ENCODE data around the gene NLGN1. TPM values are rescaled to one million over a fixed set of nuclear protein-coding genes. Genes with fewer than 3 reads are reported as not detected.

The NLGN1 gene
- total and polyA plus RNA-seq, 2 of the 13 experiments (the other 11 are each of a cell fraction or from before 2014, with no cell fraction given) = not detected

GRCh38 chr3:174243171-174243570 lies 845.6 kb downstream of the NLGN1 start:
- no peak for FAIRE-seq
- H4K20me1 ChIP-seq (ENCODE audit: insufficient read depth, low read length) = no peaks in the 10 kb centered on the region

More at GRCh38 chr3:174243171-174243570, 845.6 kb downstream of the NLGN1 start:
- intact Hi-C loops (cut with micrococcal nuclease; ENCODE audit: unreplicated experiment) = no loop called here
- DNase-seq (ENCODE audit: low spot score) (no peak), ATAC-seq (no peak)
- TF ChIP-seq ZNF550 (CRISPR knock-in tag; IDR thresholded peaks at IDR 0.05; ENCODE audit: borderline replicate concordance) (no peak), ZNF788 (CRISPR knock-in tag; IDR thresholded peaks at IDR 0.05; ENCODE audit: borderline replicate concordance) (no peak), TOPORS (CRISPR knock-in tag; IDR thresholded peaks at IDR 0.05) (no peak), ZHX2 (IDR thresholded peaks at IDR 0.05; ENCODE audit: low read depth) (no peak), ZHX2 (CRISPR knock-in tag; IDR thresholded peaks at IDR 0.05; ENCODE audit: borderline replicate concordance) (no peak), MAFG (CRISPR knock-in tag; IDR thresholded peaks at IDR 0.05) (no peak), TAF15 (IDR thresholded peaks at IDR 0.05; ENCODE audit: low read depth, low read length, poor library complexity, severe bottlenecking) (no peak), FOXK1 (CRISPR knock-in tag; IDR thresholded peaks at IDR 0.05; ENCODE audit: borderline replicate concordance, low read depth) (no peak), SMARCC2 (IDR thresholded peaks at IDR 0.05) (no peak), ZXDC (CRISPR knock-in tag; IDR thresholded peaks at IDR 0.05) (no peak), POLR2G (IDR thresholded peaks at IDR 0.05; ENCODE audit: low read depth, low read length) (no peak), SRSF1 (optimal IDR thresholded peaks at IDR 0.05; ENCODE audit: low read depth, low read length) (no peak)
- in situ Hi-C loops (cut with HindIII; ENCODE audit: extremely low pct_ligation_motif_present, low pct_unique_long_range_greater_than_20kb) = no loop called here
- Histone ChIP-seq H3K4me3 (replicated peaks in 1 of 3; ENCODE audit: insufficient read depth in 1 of 3, low read depth in 2 of 3, low read length in 3 of 3) (no peak overlapping the region), H3K27me3 (ENCODE audit: control insufficient read depth in 1 of 2, insufficient read depth in 2 of 2, low read length in 2 of 2) (no peaks in the 10 kb centered on the region; a peak in 1 of 5 replicates), H3K36me3 (replicated peaks in 1 of 2; ENCODE audit: control insufficient read depth in 1 of 2, insufficient read depth in 2 of 2, low read length in 2 of 2) (no peaks in the 10 kb centered on the region), H3K4me2 (ENCODE audit: low read depth, low read length) (no peak overlapping the region), H3K79me2 (ENCODE audit: insufficient read depth, low read length) (no peaks in the 10 kb centered on the region), H3K4me1 (ENCODE audit: insufficient read depth, low read length) (no peaks in the 10 kb centered on the region), H3K9me3 (ENCODE audit: low read length) (no peaks in the 10 kb centered on the region), H3K27ac (ENCODE audit: extremely low read length, insufficient read depth, low read length) (no peak overlapping the region), H2AFZ (ENCODE audit: low read length) (no peak overlapping the region), H3K9ac (ENCODE audit: insufficient read depth, low read depth, low read length) (no peak overlapping the region)
- no TSS peak for BruUV-seq (replicated peaks)
- CTCF ChIA-PET (ENCODE audit: low intra/inter-chr PET ratio, low total read pairs) = no interaction called here
- 9% methylated on average over 2 of the region's 2 CpGs for WGBS (ENCODE audit: low lambda C conversion rate)
- POLR2A ChIA-PET = no interaction called here
